GM21367 (cell line): Measurements from ENCODE around the gene PSD4.

ENCODE experiments used
- ATAC-seq: cut with Tn5 transposase; IDR thresholded peaks from one replicate; pipeline ENCODE4 v1.9.1; 2021; ENCODE audit not compliant: unreplicated experiment

PSD4 gene

DNA sequence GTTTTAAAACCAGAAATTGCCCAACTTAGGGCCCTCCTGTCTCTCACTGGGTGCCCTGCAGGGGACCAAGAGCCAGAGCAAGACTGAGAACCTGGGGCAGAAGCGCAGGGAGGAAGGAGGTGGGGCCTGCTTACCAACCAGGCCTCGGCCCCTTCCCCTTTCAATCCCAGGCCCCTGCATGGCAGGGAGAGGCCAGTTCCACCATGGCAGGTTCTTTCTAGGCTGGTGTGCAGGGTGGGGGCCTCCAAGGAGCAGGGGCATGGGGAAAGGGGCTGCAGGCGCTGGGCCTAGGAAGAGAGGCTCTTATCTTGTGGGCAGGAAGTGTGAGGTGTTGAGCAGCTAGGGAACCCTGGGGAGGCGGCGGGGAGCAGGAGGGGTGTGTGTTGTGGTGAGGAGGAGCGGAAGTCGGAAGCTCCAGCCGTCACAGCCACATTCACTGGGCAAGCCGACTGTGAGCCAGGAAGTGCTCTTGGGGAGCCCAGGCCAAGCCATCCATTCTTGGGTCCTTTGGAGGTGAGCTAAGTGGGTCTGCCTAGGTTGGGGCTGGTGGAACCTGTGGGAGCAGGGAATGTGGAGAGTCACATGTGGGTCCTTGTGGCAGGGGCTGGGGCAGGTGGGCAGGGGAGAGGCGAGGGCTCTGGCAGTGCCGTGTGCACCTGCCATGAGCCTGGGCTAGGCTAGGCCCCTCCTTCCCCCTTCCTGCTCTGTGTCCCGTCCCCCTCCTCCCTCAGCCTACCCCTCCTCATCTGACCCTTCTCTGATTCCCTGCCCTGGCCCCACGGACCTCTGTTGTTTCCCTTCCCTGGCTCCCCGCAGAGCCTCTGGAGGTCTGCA lies at the start of gene PSD4:
TSS of gene PSD4 (plus strand) at position 430 of the 834 bp plus-strand sequence. CDS start 8,486 bp downstream, outside the sequence.
- ATAC-seq: peak; percentile 69

DNA sequence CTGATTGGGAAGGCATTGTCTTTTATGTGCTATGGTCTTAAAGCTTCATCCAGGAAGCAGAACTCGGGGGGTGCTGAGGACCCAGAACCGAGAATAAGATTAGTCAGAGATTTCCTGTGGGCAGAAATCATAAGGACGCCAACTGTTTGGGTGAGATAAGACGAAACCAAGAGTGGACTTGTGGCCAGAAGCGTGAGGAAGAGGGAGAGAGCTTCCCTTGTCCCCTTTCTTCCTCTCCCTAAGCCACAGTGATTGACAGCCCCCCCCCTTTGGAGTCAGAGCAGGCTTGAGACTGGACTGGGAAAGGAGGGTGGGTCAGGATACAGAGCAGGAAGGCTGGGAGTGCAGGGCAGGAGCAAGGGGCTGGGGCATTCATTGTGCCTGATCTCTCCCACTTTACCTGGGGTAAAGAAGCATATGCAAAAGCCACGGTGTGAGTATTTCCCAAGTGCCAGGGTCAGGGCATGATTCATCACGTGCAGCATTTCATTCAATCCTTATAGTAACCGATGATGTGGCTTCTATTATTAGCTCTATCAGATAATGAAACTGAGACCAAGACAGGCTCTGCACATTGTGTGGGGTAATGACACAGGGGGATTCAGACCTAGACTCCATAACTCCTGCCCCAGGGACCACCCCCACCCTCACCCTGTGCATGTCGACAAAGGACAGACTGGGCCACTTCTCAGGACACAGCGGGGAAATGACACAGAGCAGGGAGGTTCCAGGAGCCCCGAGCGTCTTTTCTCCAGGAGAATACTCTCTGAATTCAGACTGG lies 49.4 kb upstream of the PSD4 start:
- ATAC-seq: peak; percentile 45

DNA sequence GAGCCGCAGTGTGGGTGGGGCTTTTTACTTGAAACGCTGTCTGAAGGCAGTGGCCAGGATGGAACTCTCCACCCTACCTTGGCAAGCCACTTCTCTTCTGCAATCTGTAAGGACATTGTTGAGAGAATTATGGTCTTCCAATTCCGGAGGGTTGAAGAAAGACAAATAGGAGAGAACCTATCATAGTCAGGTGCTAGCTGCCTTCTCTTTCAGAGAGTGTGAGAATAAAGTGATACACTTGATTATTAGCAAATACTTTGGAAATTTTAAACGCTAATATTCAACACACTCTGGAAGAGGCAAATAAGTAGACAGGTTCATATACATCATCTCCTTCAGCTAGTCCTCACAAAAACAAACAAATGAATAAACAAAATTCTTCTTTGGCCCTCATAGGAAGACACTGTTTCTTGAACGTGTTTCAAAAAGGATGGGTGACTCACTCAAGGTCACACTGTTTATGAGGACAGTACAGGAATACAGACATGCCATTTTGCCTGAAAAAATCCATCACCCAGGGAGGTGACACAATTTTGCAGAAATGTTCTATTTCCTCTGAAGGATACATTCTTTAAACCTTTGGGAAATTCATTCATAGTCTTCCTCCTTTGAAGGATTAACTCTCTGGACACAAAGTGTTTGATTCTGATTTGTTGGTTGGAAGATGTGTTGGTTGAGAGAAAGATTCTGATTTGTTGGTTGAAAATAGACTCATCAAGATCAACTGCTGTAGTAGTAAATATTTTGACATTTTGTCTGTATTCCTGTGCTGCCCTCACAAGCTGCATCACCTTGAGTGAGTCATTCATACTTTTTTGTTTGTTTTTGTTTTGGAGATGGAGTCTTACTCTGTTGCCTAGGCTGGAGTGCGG lies 48.6 kb upstream of the PSD4 start:
- ATAC-seq: no peak

DNA sequence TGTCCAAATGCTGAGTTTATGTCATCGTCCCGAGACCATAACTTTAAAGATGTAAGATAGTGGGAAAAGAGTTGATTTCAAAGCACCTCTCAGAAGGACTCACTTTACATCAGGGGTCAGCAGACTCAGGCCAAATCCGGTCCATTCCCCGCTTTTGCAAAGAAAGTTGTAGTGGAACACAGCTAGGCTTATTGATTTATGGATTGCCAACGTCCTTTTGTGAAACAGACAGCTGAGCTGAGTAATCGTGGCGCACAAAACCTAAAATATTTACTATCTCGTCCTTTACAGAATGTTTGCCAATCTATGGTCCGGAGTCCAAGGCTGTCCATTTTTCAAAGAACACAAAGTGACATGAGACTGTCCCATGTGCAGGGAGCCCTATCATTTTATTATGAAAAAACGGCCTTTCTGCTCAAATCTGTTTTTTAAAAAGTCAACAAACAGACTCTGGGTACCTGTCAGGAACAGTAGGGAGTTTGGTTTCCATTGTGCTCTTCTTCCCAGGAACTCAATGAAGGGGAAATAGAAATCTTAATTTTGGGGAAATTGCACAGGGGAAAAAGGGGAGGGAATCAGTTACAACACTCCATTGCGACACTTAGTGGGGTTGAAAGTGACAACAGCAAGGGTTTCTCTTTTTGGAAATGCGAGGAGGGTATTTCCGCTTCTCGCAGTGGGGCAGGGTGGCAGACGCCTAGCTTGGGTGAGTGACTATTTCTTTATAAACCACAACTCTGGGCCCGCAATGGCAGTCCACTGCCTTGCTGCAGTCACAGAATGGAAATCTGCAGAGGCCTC lies 46.7 kb upstream of the PSD4 start, which contains the start of gene IL1RN:
TSS of gene IL1RN (plus strand) at position 754 of the 801 bp plus-strand sequence. CDS start at position 781, 27 bp downstream.
- no peak for ATAC-seq

DNA sequence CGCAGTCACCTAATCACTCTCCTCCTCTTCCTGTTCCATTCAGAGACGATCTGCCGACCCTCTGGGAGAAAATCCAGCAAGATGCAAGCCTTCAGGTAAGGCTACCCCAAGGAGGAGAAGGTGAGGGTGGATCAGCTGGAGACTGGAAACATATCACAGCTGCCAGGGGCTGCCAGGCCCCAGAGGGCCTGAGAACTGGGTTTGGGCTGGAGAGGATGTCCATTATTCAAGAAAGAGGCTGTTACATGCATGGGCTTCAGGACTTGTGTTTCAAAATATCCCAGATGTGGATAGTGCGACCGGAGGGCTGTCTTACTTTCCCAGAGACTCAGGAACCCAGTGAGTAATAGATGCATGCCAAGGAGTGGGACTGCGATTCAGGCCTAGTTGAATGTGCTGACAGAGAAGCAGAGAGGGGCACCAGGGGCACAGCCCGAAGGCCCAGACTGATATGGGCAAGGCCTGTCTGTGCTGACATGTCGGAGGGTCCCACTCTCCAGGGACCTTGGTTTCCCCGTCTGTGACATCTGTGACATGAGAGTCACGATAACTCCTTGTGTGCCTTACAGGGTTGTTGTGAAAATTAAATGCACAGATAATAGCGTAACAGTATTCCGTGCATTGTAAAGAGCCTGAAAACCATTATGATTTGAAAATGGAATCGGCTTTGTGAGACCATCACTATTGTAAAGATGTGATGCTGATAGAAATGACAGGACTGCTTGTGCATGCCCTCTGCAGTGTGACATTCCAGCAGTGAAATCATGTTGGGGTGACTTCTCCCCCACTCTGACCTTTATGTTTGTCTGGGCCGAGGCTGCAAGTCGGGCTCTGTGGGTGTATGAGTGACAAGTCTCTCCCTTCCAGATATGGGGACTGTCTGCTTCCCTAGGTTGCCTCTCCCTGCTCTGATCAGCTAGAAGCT lies 45.9 kb upstream of the PSD4 start:
- no peak for ATAC-seq

DNA sequence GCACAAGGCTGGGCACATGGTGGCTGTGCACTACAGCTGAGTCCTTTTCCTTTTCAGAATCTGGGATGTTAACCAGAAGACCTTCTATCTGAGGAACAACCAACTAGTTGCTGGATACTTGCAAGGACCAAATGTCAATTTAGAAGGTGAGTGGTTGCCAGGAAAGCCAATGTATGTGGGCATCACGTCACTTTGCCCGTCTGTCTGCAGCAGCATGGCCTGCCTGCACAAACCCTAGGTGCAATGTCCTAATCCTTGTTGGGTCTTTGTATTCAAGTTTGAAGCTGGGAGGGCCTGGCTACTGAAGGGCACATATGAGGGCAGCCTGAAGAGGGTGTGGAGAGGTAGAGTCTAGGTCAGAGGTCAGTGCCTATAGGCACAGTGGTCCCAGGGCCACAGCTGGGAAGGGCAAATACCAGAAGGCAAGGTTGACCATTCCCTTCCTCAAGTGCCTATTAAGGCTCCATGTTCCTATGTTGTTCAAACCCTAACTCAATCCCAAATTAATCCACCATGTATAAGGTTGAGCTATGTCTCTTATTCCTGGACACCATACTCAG lies 44.2 kb upstream of the PSD4 start:
- no peak for ATAC-seq

DNA sequence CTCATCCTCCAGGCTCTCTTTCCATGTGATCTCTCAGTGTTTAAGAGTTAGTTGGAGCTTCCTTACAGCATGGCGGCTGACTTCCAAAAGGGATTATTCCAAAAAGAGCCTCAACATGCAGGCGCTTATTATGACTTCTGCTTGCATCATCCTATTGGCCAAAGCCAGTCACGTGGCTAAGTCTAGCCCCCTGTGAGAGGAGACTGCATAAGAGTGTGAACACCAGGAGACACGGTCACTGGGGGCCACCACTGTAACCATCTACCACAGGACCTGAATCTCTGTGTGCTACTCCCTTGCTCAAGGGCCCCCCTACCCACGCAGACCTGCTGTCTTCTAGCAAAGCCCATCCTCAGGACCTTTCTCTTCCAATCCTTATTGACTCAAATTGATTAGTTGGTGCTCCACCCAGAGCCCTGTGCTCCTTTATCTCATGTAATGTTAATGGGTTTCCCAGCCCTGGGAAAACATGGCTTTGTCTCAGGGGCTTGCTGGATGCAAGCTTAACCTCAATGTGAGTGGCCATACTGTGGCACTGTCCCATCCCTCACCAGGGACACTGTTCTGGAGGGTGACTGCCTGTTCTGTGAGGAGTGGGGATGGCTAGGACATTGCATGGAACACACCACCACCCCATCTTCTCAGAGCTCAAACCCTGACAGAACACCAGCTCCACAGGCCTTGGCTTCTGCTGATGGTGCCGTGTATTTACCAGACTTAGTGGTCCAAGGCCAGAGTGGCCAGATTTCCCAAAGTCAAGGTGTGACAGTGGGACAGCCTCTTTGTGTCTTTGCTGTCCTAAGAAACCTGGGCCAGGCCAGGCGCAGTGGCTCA lies 42.2 kb upstream of the PSD4 start:
- no peak for ATAC-seq

DNA sequence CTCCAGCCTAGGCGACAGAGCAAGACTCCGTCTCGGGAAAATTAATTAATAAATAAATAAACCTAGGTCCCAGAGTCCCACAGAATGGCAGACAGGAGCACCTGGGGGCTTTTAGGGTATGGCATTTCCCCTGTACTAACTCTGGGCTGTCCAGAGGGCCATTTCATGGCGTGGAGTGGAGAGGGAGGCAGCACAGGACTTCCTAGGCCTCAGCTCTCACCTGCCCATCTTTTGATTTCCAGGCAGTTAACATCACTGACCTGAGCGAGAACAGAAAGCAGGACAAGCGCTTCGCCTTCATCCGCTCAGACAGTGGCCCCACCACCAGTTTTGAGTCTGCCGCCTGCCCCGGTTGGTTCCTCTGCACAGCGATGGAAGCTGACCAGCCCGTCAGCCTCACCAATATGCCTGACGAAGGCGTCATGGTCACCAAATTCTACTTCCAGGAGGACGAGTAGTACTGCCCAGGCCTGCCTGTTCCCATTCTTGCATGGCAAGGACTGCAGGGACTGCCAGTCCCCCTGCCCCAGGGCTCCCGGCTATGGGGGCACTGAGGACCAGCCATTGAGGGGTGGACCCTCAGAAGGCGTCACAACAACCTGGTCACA lies 41.3 kb upstream of the PSD4 start:
- ATAC-seq: no peak

DNA sequence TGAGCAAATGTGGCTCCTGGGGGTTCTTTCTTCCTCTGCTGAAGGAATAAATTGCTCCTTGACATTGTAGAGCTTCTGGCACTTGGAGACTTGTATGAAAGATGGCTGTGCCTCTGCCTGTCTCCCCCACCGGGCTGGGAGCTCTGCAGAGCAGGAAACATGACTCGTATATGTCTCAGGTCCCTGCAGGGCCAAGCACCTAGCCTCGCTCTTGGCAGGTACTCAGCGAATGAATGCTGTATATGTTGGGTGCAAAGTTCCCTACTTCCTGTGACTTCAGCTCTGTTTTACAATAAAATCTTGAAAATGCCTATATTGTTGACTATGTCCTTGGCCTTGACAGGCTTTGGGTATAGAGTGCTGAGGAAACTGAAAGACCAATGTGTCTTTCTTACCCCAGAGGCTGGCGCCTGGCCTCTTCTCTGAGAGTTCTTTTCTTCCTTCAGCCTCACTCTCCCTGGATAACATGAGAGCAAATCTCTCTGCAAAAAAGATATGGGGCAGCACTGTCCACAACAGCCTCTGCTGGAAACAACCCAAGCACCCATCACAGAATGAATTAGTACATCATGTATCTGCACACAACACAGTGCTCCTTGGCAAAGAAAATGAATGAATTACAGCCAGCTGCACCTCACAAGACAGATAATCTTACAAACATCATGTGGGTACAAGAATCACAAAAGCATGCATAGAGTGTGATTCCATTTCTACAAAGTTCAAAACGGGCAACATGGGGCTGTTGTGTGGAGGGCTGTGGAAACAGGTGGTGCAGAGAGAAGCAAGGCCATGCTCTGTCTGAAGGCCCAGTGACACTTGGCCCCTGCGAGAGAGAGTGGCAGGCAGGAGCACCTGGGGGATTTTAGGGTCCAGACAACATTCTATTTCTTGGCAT lies 39.8 kb upstream of the PSD4 start:
- ATAC-seq: no peak

DNA sequence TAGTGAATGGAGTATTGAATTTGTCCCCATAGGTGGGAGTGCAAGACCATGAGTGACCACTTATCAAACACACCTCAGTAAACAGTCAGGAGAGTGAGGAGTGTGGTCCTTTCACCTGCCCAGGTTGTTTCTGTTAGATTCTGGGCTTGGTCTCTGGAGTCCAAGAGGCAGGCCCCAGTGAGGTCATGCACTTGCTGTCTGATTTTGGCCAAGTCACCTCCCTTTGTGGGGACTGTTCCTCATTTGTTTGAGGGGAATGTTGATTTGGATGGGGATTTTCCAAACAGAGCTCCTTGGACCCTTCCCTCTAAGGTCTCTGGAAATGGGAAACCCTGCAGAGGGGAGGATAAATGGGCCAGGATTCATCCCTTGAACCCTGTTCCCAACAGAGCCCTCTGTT lies 39.1 kb upstream of the PSD4 start:
- no peak for ATAC-seq

DNA sequence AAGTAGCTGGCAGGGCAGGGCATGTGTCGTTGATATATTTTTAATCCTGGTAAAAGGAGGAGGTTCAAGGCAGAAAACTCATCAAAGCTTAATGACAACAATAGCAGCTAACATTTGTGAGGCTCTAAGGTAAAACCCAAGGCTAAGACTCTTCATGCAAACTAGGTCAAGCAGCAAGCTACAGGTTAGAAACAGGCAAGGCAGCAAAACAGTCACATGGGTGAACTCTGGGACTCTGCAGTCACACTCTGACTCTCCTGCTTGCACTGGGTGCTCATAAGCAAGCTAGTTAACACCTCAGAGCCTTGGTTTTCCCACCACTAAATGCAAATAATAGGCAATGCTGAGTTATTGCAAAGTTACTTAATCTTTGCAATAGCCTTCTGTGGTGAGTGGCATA lies 38.5 kb upstream of the PSD4 start:
- no peak for ATAC-seq

DNA sequence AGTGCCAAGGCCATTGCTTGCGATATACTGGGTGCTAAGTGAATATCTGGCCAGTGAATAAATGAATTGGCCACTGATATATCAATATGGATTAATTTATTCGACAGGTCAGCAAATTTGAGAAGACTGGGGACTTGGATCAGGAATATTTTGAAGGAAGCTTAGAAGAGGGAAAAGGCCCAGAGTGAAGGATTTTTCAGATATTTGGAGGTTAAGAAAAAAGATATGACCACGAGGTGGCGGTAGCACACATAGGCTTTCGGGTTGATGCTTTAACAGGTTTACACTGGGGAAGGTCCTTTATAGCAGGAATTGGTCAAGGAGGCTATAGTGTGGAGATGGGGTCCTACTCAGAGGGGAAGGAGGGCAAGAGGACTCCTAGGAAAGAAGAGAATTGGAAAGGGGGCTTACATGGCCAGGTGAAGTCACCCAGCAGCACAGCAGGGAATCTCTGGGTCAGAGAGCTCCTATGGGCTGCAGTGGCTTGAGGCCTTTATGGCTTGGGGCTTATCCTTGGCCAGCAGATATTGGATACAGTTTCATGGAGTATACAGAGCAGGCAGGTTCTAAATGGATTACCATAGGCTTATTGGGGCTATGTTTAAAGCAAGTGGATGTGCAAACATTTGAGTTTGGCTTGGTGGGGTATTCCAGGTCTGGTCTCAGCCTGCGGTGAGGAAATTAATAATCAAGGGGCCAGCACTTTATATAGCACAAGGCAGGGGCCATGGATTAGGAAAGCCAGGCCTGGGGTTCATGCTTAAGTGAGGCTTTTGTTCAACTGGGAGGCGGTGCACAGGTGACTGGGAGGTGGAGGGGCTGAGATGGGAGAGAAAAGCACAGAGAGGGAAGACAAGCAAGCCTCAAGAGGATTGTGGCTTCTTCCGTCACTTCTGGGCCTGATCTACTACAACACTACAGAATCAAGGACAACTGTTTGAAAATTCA lies 36.7 kb upstream of the PSD4 start:
- no peak for ATAC-seq

DNA sequence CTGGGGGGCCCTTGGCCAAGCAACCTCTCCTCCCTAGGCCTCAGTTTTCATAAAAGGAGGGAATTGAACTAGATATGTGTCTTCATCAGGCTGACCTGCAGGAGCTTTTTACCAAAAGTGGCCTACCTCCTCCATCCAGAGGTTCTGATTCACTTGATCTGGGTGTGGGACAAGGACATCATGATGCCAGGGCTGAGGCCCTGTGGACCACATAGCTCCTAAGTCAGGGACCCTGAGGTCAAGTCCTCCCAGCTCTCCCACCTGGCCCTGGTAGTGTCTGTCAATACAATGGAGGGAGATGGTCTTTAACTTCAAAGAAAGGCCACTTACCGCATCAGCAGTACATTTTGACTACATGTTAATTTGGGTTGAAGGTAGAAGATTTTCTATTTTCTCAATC lies 35.9 kb upstream of the PSD4 start:
- ATAC-seq: no peak

DNA sequence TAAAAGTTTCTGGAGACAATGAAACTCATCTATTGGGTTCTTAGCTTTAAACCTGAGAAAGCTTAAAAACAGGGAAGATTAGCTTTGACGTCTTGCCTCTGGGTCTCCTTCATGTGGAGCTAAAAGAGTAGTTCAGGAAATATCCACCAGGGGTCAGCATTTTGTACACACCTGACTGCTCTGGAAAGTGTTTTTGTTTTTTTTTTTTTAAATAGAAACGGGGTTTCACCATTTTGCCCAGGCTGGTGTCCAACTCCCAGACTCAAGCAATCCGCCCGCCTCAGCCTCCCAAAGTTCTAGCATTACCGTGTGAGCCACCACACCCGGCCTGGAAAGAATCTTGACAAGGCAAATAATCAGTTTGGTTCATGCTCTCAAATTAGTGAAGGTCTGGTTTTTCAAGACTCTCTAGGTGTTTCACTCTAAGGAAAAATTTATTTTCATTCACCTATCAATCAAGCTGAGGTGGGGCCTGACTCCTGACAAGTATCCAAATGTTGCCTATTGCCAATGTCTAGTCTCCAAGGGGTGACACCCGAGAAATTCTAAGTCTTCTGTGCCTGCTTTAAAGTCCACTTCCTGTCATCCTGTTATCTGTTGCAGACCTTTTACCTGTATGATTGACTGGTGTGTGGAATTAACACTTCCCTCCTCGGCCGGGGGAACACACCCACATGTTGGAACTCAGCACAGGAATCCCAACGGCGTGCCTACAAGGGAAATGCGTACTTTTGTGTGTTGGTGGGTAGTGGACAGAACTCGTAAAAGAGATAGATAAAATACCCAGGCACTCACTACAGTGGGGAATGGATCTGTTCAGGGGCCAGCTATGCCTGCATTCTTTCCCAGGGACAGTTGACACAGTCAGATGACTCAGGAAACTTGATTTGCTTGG lies 35.1 kb upstream of the PSD4 start:
- no peak for ATAC-seq

DNA sequence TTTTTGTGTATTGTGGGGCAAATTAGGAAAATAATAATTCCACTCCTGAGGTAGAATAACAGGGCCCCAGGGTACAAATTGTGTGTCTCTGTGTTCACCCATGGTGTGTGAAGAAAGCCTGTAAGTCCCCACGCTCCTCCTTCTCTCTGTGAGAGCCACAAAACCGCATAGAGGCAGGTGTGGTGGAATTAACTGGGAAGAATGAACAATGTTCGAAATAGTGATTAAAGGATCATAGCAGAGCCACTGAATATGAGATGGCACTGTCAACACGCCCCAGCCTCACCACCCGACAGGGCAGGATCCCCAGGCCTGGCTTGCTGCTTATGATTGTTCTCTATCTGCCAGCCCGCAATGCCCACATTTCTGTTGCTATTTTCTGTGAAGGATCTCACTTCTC lies 32.3 kb upstream of the PSD4 start:
- ATAC-seq: no peak
